Ovary (tissue), 9 donors: ENCODE results near the gene ACTN1. TPM values are rescaled to one million over a fixed set of nuclear protein-coding genes. Genes with fewer than 3 reads are reported as not detected.

Experiments used
- DNase-seq, 5 donors: peaks; one replicate each; pipeline ENCODE4 v3.0.0-alpha.2; 2019 to 2020
- H3K27ac ChIP-seq, 2 donors: fragments of 200-600 bp; one replicate each; pipeline versions ENCODE4 v1.5.1 to v1.8.0; 2019 to 2022
- H3K27me3 ChIP-seq: fragments of 200-600 bp; one replicate; pipeline ENCODE4 v1.8.0; 2022
- H3K36me3 ChIP-seq: fragments of 200-600 bp; sonication (generic); one replicate; pipeline ENCODE4 v1.5.1; 2019
- H3K4me1 ChIP-seq: one replicate; pipeline ENCODE4 v1.8.1; 2013; ENCODE audit warnings: mild to moderate bottlenecking, moderate library complexity; ENCODE audit not compliant: insufficient read depth
- H3K4me3 ChIP-seq: fragments of 200-600 bp; sonication (generic); one replicate; pipeline ENCODE4 v1.5.1; 2017
- H3K9me3 ChIP-seq, 2 donors: fragments of 200-600 bp in 1 of 2; sonication (generic) in 1 of 2; one replicate each; pipeline versions ENCODE4 v1.5.1 to v1.8.1; 2013 to 2019; ENCODE audit warnings: mild to moderate bottlenecking in 1 of 2, moderate library complexity in 1 of 2
- CTCF ChIP-seq, 3 donors: fragments of 450-650 bp in 2 of 3; fragments of 200-600 bp in 1 of 3; IDR thresholded peaks; one replicate each; pipeline versions ENCODE4 v1.5.1 to v1.8.0; 2016 to 2022; ENCODE audit warnings: antibody characterized with exemption in 3 of 3, mild to moderate bottlenecking in 1 of 3
- EP300 ChIP-seq: sonication (generic); formaldehyde crosslinking; IDR thresholded peaks from one replicate; pipeline ENCODE4 v1.6.1; 2017; ENCODE audit warnings: antibody characterized with exemption
- POLR2A ChIP-seq: fragments of 450-650 bp; IDR thresholded peaks from one replicate; pipeline ENCODE4 v1.6.1; 2017; ENCODE audit warnings: antibody characterized with exemption, mild to moderate bottlenecking, moderate library complexity
- WGBS, 3 donors: extraction: QIAGEN DNeasy Blood & Tissue Kit in 1 of 3; methylation state at CpG; one replicate each; pipeline versions ENCODE4 v1.1.5 to v1.1.7; 2013 to 2017; 5-methylcytosine and 5-hydroxymethylcytosine counted together
- intact Hi-C, 4 donors: fragments of 100-400 bp; cut with DNase I; formaldehyde crosslinking; loops; one replicate each; pipeline versions ENCODE4 v1.11.0 to v1.15.1; 2022 to 2023
- polyA plus RNA-seq, 2 donors: library from polyadenylated mRNA; stranded (reverse); fragments of 200-250 nt in 1 of 2; fragments of 350-450 nt in 1 of 2; fragmentation: Illumina TruSeq in 1 of 2; extraction: RNeasy Lipid Tissue Mini Kit (QIAGEN cat#74804) in 1 of 2; gene quantifications; one replicate each; pipeline ENCODE4 v1.2.3, GENCODE V29; 2013 to 2014
- total RNA-seq, 7 donors: library from RNA; depleted of rRNA in 2 of 7; stranded (reverse); fragments of >200 nt in 2 of 7; fragmentation: NEBNext Ultra II Directional in 3 of 7; extraction: Animal tissue kit (Norgen Biotek cat#: 25700) in 3 of 7; gene quantifications; one replicate each; pipeline versions ENCODE4 v1.1.0 to v1.2.4, GENCODE V29; 2016 to 2023
- donor health status: DM: no; HTN: no; CAD: no; lungs with moderate emphysema.
- donor health status: DM: no; HTN: no; CAD: no.
- donor health status: Bipolar disorder and iron deficiency.
- donor health status: DM: yes; HTN: yes; CAD: no.
- donor health status: DM: no; HTN: no; CAD: no.
- donor health status: DM: yes; HTN: yes; CAD: no.

Gene ACTN1
- total and polyA plus RNA-seq, 9 donors: 39.0 to 203 (median 138) TPM

GRCh38 chr14:69017706-69018105 is 38.6 kb upstream of the ACTN1 start:
- Histone ChIP-seq H3K36me3 (no peaks in the 10 kb centered on the region), H3K4me3 (no peak overlapping the region), H3K27ac (no peak overlapping the region), H3K27me3 (no peaks in the 10 kb centered on the region), H3K9me3 (no peaks in the 10 kb centered on the region), H3K4me1 (no peaks in the 10 kb centered on the region)
- intact Hi-C loops: no loop called here
- DNase-seq: no peak
- WGBS, 3 donors: 71 to 80% (median 75%) methylated on average over 4 of the region's 4 CpGs
- no peak for TF ChIP-seq CTCF (IDR thresholded peaks at IDR 0.05)
- no peak for TF ChIP-seq EP300
- no peak for TF ChIP-seq POLR2A

DNA sequence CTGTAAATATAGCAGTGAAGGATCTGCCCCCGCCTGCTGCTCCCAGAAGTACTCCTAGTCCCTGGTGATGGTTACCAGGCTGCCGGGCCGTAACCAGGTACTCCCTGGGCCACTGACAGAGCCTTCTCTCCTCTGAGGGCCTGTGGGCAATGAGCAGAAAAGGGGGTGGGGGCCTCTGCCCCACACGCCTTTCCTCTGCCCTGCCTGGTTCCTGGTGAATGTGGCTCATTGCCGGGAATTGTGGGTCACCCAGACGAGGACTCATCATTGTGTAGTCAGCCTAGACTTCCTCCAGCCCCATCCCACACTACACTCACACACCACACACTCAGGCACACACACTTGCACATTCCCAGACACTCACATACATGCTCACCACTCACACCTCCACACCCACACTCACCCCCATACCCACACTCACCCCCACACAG is 35.7 kb upstream of the ACTN1 start:
- no peak overlapping the region for H3K4me3 ChIP-seq
- no peak overlapping the region for H3K27ac ChIP-seq
- TF ChIP-seq CTCF (IDR thresholded peaks at IDR 0.05) (no peak), POLR2A (no peak), EP300 (no peak)
- intact Hi-C loops: no loop called here
- H3K36me3 ChIP-seq: no peaks in the 10 kb centered on the region
- H3K27me3 ChIP-seq: no peaks in the 10 kb centered on the region
- no peaks in the 10 kb centered on the region for H3K9me3 ChIP-seq
- WGBS, 3 donors: 83 to 91% (median 88%) methylated on average over 6 of the region's 6 CpGs
- no peak for DNase-seq
- H3K4me1 ChIP-seq: no peaks in the 10 kb centered on the region

DNA sequence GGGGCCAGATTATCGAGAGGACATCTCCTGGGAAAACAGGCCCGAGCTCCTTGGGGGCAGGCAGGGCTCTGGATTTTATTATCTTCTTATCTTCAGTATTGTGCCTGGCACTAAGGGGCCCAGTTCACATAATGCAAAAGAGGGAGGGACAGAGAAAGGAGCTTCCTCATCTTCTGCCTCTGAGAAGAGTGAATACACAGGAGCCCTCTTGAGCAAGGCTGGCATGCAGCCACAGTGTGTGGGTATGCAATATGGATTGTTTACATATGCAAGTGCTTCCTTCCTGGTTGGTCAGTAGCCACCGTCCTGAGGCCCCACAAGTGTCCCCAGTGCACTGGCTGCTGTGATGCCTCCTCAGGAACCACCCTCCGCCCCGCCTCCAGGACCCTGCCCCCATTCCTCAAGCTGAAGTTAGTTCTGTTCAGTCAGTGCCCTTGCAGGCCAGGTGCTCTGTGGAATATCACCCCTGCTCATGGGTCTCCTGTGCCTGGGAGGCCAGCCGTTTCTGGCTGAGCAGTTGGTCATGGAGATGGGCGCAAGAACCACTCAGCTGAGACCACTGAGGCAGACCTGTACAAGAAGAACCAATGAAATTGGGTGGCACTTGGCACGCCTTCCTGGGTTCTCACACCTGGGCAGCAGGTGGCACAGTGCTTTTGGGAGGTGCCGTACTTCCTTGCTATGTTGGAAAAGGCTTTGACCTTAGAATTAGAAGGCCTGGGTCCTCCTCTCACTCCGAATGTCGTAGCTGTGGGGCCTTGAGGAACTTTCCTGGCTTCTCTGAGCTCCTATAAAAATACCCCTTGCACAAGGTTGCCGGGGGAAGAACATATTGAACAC is 35.1 kb upstream of the ACTN1 start:
- H3K27me3 ChIP-seq: no peaks in the 10 kb centered on the region
- no peak overlapping the region for H3K4me3 ChIP-seq
- H3K27ac ChIP-seq: no peak overlapping the region
- no peaks in the 10 kb centered on the region for H3K36me3 ChIP-seq
- no peak for TF ChIP-seq EP300
- TF ChIP-seq POLR2A: no peak
- no peak for TF ChIP-seq CTCF (IDR thresholded peaks at IDR 0.05)
- no peaks in the 10 kb centered on the region for H3K9me3 ChIP-seq
- intact Hi-C loops: no loop called here
- no peaks in the 10 kb centered on the region for H3K4me1 ChIP-seq
- no peak for DNase-seq
- WGBS, 3 donors: 82 to 90% (median 88%) methylated on average over 12 of the region's 12 CpGs

GRCh38 chr14:69012256-69012953 is 33.3 kb upstream of the ACTN1 start:
- 90 to 93% (median 90%) methylated on average over 5 of the region's 5 CpGs for WGBS, 3 donors
- Histone ChIP-seq H3K4me3 (no peak overlapping the region), H3K4me1 (no peaks in the 10 kb centered on the region), H3K9me3 (no peaks in the 10 kb centered on the region), H3K27ac (no peak overlapping the region), H3K36me3 (no peaks in the 10 kb centered on the region), H3K27me3 (no peaks in the 10 kb centered on the region)
- intact Hi-C loops: no loop called here
- DNase-seq: no peak
- TF ChIP-seq CTCF (IDR thresholded peaks at IDR 0.05) (no peak), EP300 (no peak), POLR2A (no peak)
